Testis (tissue), 3 donors: ENCODE measurements around the gene NCAM2. TPM values are rescaled to one million over a fixed set of nuclear protein-coding genes. Genes with fewer than 3 reads are reported as not detected.
"Not testable (repeated sequence)": the region's sequence is repeated elsewhere in the genome, so short reads cannot be mapped to it uniquely, and the experiment has no call there.

Experiments used
- DNase-seq: peaks from one replicate; pipeline ENCODE4 v3.0.0-alpha.2; 2019
- H3K27ac ChIP-seq, 2 donors: fragments of 200-600 bp; sonication (generic); one replicate each; pipeline ENCODE4 v1.5.1; 2019
- H3K27me3 ChIP-seq: fragments of 200-600 bp; sonication (generic); one replicate; pipeline ENCODE4 v1.5.1; 2019
- H3K36me3 ChIP-seq: fragments of 200-600 bp; sonication (generic); one replicate; pipeline ENCODE4 v1.5.1; 2017; ENCODE audit warnings: low read depth; ENCODE audit errors: missing control alignments
- H3K4me1 ChIP-seq: fragments of 200-600 bp; sonication (generic); one replicate; pipeline ENCODE4 v1.5.1; 2019
- H3K4me3 ChIP-seq, 2 donors: fragments of 200-600 bp; sonication (generic); one replicate each; pipeline ENCODE4 v1.5.1; 2017 to 2019
- H3K9me3 ChIP-seq: fragments of 200-600 bp; sonication (generic); one replicate; pipeline ENCODE4 v1.5.1; 2017
- POLR2A ChIP-seq: fragments of 450-650 bp; IDR thresholded peaks from one replicate; pipeline ENCODE4 v1.6.1; 2017; ENCODE audit warnings: antibody characterized with exemption, mild to moderate bottlenecking, moderate library complexity
- WGBS, 2 donors: methylation state at CpG; one replicate each; pipeline ENCODE4 v1.1.5; 2018; 5-methylcytosine and 5-hydroxymethylcytosine counted together
- intact Hi-C: fragments of 100-400 bp; cut with DNase I; formaldehyde crosslinking; loops from one replicate; pipeline ENCODE4 v1.15.1; 2023; ENCODE audit warnings: low total_unique reads
- polyA plus RNA-seq: library from polyadenylated mRNA; stranded (reverse); fragments of 350-450 nt; fragmentation: Illumina TruSeq; extraction: RNeasy Lipid Tissue Mini Kit (QIAGEN cat#74804); gene quantifications from one replicate; pipeline ENCODE4 v1.2.3, GENCODE V29; 2014; ENCODE audit warnings: low read depth, low replicate concordance; ENCODE audit not compliant: insufficient read depth
- total RNA-seq, 2 donors: library from RNA; depleted of rRNA; stranded (reverse); fragments of >200 nt; gene quantifications; one replicate each; pipeline ENCODE4 v1.2.3, GENCODE V29; 2016
- TF ChIP-seq, protein P1 (sequence below), 3 experiments: fragments of 450-650 bp in 2 of 3; fragments of 200-600 bp in 1 of 3; sonication (generic) in 1 of 3; IDR thresholded peaks; one replicate each; pipeline ENCODE4 v1.5.1; 2016 to 2019; ENCODE audit warnings: antibody characterized with exemption in 3 of 3, mild to moderate bottlenecking in 2 of 3, moderate library complexity in 1 of 3

The NCAM2 gene
- total and polyA plus RNA-seq, 3 donors from 2014 or later, result 22.4 to 26.9 (median 26.1) TPM

DNA sequence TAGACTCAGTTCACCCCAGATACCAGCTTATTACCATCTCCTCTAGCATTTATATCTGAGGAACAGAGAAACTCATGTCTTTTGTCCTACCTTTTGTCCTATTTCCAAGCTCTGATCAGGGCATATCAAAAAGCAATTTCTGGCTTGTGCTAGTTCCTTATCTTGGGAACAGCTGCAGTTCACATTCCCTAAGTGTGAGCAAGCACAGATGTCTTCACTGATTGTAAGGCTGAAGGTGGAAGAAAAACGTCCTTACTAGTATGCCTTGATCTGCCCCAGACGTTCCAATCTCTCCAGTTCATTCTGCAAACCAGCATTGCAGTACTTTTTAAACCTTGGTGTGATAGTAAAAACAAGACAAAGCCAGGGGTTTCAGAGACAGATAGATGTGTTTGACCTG is 139.8 kb downstream of the NCAM2 start:
- Histone ChIP-seq H3K36me3 (no peaks in the 10 kb centered on the region), H3K27ac (no peak overlapping the region), H3K4me3 (no peak overlapping the region), H3K9me3 (no peaks in the 10 kb centered on the region), H3K4me1 (no peaks in the 10 kb centered on the region), H3K27me3 (no peaks in the 10 kb centered on the region)
- intact Hi-C loops, result no loop called here
- no peak for DNase-seq
- TF ChIP-seq, protein P1, sequence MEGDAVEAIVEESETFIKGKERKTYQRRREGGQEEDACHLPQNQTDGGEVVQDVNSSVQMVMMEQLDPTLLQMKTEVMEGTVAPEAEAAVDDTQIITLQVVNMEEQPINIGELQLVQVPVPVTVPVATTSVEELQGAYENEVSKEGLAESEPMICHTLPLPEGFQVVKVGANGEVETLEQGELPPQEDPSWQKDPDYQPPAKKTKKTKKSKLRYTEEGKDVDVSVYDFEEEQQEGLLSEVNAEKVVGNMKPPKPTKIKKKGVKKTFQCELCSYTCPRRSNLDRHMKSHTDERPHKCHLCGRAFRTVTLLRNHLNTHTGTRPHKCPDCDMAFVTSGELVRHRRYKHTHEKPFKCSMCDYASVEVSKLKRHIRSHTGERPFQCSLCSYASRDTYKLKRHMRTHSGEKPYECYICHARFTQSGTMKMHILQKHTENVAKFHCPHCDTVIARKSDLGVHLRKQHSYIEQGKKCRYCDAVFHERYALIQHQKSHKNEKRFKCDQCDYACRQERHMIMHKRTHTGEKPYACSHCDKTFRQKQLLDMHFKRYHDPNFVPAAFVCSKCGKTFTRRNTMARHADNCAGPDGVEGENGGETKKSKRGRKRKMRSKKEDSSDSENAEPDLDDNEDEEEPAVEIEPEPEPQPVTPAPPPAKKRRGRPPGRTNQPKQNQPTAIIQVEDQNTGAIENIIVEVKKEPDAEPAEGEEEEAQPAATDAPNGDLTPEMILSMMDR (IDR thresholded peaks at IDR 0.05), result no peak
- no peak for TF ChIP-seq POLR2A
- 34 to 37% methylated on average over 2 of the region's 2 CpGs for WGBS, 2 donors

DNA sequence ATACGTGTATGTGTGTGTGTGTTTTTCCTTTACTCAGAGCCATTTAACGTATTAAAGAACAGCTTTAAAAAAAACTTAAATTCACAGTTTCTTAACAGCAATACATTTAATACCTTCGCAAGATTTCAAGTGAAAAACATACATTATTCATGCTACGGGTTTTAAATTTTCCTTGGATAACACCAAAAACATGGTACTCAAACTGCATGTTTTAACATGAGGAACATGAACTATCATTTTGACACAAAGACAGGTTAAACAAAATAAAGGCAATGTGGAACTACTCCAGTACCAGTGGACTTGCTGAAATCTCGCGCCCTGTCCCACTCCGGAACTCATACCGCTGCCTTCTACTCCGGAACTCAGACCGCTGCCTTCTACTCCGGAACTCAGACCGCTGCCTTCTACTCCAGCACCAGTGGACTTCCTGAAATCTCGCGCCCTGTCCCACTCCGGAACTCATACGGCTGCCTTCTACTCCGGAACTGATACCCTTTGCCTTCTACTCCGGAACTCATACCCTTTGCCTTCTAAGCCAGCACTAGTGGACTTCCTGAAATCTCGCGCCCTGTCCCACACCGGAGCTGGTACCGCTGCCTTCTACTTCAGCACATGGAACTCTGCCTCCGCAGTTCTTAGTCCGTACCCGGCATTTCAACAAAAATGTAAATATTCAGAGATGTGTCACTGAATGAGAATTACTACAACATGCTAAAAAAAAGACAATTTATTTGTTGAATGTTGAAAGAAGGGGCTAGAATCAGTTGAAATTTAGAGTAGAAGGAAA is 148.6 kb downstream of the NCAM2 start:
- Histone ChIP-seq H3K4me3 (peak overlapping the region; percentile 24 to 32), H3K27ac (no peak overlapping the region), H3K27me3 (no peaks in the 10 kb centered on the region), H3K9me3 (no peaks in the 10 kb centered on the region), H3K4me1 (no peaks in the 10 kb centered on the region), H3K36me3 (no peaks in the 10 kb centered on the region)
- TF ChIP-seq, protein P1 (IDR thresholded peaks at IDR 0.05), result no peak
- no peak for TF ChIP-seq POLR2A
- 61 to 72% methylated on average over 25 of the region's 25 CpGs for WGBS, 2 donors
- intact Hi-C loops, result no loop called here
- peak; percentile 65 for DNase-seq

DNA sequence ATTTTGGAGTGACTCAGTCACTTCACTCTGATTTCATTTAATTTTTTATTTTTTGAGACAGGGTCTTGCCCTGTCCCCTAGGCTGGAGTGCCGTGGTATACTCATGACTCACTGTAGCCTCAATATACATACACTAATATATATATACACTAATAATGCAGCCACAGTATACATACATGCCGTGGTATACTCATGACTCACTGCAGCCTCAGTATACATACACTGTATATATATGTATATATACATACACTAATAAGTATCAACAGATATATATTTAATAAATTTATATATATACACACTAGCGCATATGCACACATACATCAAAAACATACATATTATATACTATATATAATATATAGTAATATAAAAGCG is 149.2 kb downstream of the NCAM2 start:
- Histone ChIP-seq H3K36me3 (no peaks in the 10 kb centered on the region), H3K27me3 (no peaks in the 10 kb centered on the region), H3K4me3 (peak overlapping the region; percentile 24 to 32), H3K9me3 (no peaks in the 10 kb centered on the region), H3K27ac (no peak overlapping the region), H3K4me1 (no peaks in the 10 kb centered on the region)
- DNase-seq, result no peak
- TF ChIP-seq POLR2A, result no peak
- TF ChIP-seq, protein P1 (IDR thresholded peaks at IDR 0.05), result no peak
- intact Hi-C loops, result no loop called here
- WGBS, 2 donors, result 64 to 74% methylated on average over 4 of the region's 4 CpGs

DNA sequence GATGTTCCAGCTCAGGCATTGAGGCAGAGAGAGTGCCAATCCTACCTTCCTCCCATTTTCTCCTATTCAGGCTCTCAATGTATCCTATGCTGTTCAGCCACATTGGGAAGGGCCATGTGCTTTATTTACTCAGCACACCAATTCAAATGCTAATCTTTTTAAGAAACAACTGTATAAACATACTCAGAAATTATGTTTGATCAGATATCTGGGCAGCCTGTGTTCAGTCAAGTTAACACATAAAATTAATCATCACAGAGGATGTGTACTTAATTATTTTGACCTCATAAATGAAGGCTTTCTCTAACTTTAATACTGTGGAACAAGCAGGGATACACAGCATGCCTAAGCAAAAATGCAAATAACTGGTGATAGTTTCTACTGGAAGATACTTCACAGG is 149.8 kb downstream of the NCAM2 start:
- Histone ChIP-seq H3K4me3 (no peak overlapping the region), H3K27ac (no peak overlapping the region), H3K4me1 (no peaks in the 10 kb centered on the region), H3K36me3 (no peaks in the 10 kb centered on the region), H3K27me3 (no peaks in the 10 kb centered on the region), H3K9me3 (no peaks in the 10 kb centered on the region)
- DNase-seq, result no peak
- intact Hi-C loops, result no loop called here
- no peak for TF ChIP-seq POLR2A
- TF ChIP-seq, protein P1 (IDR thresholded peaks at IDR 0.05), result no peak

DNA sequence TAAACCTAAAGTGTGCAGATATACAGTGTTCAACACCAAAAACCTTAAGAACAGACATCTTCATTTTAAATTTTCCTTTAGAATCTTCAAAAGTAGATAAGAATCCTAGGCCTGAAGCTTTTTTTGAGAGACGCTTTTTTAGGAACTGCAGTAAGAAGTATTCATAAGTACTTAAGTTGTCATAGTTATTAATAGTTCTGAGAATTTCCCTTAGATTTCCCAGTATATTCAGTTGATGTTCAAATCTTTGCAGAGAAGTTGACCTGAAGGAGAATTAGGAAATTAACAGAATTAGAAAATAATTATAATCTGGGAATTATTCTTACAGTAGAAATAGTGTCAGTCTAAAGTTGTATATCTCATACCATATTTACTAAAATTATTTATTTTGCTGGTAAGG is 150.3 kb downstream of the NCAM2 start:
- H3K27ac ChIP-seq, result no peak overlapping the region
- no peaks in the 10 kb centered on the region for H3K9me3 ChIP-seq
- DNase-seq, result no peak
- no peaks in the 10 kb centered on the region for H3K27me3 ChIP-seq
- intact Hi-C loops, result no loop called here
- no peaks in the 10 kb centered on the region for H3K4me1 ChIP-seq
- no peaks in the 10 kb centered on the region for H3K36me3 ChIP-seq
- WGBS, 2 donors, result 89 to 93% methylated on average over 1 of the region's 1 CpG
- no peak overlapping the region for H3K4me3 ChIP-seq
- no peak for TF ChIP-seq POLR2A
- TF ChIP-seq, protein P1 (IDR thresholded peaks at IDR 0.05), result no peak

DNA sequence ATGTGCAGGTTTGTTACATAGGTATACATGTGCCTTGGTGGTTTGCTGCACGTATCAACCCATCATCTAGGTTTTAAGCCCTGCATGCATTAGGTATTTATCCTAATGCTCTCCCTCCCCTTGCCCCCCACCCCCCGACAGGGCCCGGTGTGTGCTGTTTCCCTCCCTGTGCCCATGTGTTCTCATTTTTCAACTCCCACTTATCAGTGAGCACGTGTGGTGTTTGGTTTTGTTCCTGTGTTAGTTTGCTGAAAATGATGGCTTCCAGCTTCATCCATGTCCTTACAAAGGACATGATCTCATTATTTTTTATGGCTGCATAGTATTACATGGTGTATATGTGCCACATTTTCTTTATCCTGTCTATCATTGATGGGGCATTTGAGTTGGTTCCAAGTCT is 151.2 kb downstream of the NCAM2 start:
- H3K4me1 ChIP-seq, H3K36me3 ChIP-seq, H3K9me3 ChIP-seq, intact Hi-C loops, H3K4me3 ChIP-seq, H3K27me3 ChIP-seq, DNase-seq, H3K27ac ChIP-seq: not testable (repeated sequence)
- 76 to 77% methylated on average over 4 of the region's 4 CpGs for WGBS, 2 donors
